T1000 (cell line): ENCODE measurements around the gene PRR14L.
"Not testable (repeated sequence)": the region's sequence is repeated elsewhere in the genome, so short reads cannot be mapped to it uniquely, and the experiment has no call there.

Experiments used
- DNase-seq: peaks from one replicate; lab custom pipeline; 2025; ENCODE audit warnings: mixed read lengths; lab: John Stamatoyannopoulos, UW

The PRR14L gene

GRCh38 chr22:31749636-31750364 lies at the start of gene PRR14L:
TSS of gene PRR14L (minus strand) at chr22:31750132. CDS start at chr22:31738860, 11,272 bp downstream.
- DNase-seq, result peak; percentile 94

DNA sequence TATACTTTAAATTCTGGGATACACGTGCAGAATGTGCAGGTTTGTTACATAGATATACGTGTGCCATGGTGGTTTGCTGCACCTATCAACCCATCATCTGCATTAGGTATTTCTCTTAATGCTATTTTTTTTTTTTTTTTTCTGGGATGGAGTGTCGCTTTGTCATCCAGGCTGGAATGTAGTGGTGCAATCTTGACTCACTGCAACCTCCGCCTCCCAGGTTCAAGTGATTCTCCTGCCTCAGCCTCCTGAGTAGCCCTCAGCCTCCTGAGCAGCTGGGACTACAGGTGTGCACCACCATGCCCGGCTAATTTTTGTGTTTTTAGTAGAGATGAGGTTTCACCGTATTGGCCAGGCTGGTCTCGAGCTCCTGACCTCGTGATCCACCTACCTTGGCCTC lies 49.4 kb upstream of the PRR14L start:
- not testable (repeated sequence) for DNase-seq

- no peak for DNase-seq
Measured at GRCh38 chr22:31790240-31790639, 40.3 kb upstream of the PRR14L start.

DNA sequence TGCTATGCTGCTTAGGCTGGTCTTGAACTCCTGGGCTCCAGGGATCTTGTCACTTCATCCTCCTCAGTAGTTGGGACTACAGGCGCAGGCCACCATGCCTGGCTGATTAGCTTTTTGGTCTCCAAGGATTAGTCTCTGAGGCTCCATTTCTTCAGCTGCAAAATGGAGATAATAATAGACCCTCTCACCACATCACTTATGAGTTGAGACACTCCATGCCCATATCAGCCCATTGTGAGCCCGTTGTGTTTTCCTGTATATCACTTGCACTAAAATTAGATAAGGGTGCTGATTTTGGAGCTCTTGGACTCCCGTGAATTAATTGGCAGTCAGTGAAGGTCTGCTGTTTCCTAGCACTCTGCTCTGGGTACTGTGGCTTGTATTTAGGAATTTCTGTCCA lies 39.9 kb upstream of the PRR14L start:
- DNase-seq, result no peak

- no peak for DNase-seq
Measured at GRCh38 chr22:31776231-31776630, 26.3 kb upstream of the PRR14L start.

DNA sequence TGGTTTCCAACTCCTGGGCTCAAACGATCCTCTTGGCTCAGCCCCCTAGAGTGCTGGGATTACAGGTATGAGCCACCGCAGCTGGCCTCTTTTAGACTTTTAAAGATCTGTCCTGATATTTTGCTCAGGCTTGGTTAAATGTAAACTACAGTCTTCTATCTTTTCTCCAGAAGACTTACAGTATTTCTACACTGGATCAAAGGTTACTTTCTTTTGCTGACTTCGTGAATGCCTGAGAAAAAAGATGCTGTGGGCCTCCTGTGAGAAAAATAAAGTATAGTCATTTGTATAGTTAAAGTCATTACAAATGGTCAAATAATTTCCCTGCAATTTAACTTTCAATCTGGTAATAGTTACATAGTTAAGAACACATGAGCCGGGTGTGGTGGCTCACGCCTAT lies 23.5 kb upstream of the PRR14L start:
- no peak for DNase-seq

DNA sequence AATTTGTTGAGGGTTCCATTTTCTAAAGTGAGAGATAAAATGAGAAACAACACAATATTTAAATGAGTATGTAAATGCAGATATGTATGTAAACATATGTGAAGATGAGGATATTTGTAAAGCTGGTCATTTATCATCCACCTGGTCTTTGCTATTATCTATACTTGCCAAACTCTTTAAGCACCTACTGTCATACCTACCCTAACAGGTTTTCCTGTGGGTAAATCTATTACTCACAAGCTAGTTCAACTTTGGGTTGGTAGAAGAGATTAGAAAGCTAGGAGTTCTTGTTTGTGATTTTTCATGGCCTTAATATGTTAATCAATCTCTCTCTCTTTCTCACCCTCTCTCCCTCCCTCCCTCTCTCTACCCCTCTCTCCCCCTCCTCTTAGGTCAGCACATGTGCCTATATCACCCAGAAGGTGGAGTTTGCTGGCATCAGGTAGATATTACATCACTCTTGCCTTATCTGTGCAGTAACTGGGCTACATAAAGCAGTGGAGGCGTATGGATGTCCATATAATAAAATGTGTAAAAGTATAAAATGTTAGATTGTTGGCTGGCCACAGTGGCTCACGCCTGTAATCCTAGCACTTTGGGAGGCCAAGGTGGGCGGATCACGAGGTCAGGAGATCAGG lies 18.6 kb upstream of the PRR14L start:
- DNase-seq, result no peak

DNA sequence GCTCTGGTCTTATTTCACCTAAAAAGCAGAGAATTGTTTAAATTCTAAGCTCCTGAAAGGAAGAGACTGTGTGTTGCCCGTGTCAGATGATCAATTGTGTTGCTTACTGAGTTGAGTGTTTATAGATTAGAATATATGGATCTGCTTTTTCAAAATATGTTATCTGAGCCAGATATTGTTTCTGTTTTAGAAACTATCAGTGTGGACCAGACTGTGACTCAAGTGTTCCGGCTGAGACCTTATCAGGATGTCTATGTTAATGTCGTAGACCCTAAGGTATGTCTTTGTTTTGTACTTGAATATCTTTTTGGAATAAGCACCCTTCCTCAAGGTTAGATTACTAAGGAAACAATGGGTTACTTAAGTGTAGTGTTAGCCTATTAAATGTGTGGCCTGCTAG lies 14.9 kb upstream of the PRR14L start:
- no peak for DNase-seq

DNA sequence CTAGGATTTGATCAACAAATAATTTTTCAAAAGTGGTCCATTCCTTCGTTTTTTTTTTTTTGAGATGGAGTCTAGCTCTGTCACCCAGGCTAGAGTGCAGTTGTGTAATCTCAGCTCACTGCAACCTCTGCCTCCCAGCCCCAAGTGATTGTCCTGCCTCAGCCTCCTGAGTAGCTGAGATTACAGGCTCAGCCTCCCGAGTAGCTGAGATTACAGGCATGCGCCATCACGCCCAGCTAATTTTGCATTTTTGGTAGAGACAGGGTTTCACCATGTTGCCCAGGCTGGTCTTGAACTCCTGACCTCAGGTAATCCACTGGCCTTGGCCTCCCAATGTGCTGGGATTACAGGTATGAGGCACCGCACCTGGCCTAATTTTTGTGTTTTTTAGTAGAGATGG lies 8.9 kb upstream of the PRR14L start:
- not testable (repeated sequence) for DNase-seq

- no peak for DNase-seq
Measured at GRCh38 chr22:31757265-31757664, 7.3 kb upstream of the PRR14L start.

GRCh38 chr22:31754813-31755212 lies 4.9 kb upstream of the PRR14L start:
- no peak for DNase-seq

- peak; percentile 87 for DNase-seq
Measured at GRCh38 chr22:31753634-31754501, 3.9 kb upstream of the PRR14L start, which contains the start of gene DEPDC5. TSS of gene DEPDC5 (plus strand) at chr22:31754019. CDS start at chr22:31754922, 903 bp downstream.

DNA sequence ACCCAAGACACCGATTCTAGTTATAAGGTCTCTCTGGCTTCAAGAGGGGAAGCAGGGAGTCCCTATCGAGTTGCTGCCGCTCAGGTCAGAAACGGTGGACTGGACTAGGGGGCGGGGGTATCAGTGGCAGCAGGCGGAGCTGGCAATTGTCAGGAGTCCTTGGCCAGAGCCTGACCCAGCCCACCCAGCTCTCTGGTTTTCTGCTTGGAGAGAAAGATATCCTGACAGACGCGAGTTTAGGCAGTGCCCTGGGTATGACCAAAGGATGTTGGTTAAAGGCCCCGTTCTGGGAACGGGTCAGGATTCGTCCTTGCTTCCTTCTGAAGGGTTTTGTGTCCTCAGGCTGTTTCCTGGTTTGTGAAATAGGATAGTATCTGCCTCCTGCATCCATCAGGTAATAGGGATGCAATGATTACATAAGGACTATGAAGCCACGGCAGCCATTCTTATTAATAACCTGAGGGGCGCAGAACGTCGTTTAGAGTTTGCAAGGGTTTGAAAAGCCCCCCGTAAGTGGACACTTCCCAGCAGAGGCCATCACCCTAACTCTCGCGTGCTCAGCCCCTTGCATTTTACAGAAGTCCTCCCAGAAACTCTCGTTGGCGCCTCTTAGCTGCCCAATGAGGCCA lies 3.2 kb upstream of the PRR14L start:
- no peak for DNase-seq

DNA sequence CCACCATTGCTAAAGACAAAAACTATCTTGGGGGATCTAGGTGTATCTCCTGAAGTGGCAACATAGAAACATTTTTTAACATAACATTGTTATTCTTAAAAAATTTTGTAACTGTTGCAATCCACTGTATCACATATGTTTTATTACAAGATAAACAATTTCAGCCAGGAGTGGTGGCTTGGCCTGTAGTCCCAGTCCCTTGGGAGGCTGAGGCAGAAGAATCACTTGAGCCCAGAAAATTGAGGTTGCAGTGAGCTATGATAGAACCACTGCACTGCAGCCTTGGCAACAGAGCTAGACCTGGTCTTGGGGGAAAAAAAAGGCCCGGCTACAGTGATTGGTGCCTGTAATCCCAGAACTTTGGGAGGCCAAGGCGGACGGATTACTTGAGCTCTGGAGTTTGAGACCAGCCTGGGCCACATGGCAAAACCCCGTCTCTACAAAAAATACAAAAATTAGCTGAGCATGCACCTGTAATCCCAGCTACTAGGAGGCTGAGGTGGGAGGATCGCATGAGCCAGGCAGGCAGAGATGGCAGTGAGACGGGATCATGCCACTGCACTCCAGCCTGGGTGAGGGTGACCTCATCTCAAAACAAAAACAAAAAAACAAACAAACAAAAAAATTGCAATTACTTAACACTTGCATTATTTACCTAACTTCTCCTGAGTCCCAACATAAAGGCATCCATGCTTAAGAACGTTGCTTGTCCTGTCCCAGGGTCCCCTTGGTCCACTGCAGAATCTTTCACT lies 2.3 kb upstream of the PRR14L start:
- DNase-seq, result no peak

DNA sequence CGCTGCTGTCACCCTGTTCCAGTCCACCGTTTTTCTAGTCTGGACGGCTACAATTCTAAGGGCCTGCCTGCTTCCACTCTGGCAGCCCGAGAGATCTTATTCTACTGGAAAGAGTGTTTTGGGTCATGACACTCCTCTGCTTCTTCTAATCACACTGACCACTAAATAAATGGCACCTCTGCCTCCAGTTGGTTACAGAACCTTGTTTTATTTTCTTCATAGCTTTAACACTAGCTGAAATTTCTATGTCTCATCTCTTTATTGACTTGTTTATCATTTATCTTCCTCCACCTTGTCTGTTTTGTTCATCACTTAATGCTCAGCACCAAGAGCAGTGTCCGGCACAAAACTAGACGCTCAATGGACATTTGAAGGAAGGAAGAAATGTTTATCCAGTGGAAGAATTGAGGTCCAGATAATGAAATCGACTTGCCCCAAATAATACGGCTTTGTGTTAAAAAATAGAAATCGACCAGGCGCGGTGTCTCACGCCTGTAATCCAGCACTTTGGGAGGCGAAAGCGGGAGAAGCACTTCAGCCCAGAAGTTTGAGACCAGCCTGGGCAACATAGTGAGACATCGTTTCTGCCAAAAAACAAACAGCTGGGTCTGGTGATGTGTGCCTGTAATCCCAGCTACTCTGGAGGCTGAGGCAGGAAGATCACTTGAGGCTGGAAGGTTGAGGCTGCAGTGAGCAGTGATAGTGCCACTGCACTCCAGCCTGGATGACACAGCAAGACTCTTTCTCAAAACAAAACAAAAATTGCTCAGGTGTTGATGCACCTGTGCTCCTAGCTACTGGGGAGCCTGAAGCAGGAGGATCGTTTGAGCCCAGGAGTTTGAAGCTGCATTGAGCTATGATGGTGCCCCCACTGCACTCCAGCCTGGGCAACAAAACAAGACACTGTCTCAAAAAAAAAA lies 693 bp upstream of the PRR14L start:
- no peak for DNase-seq

- no peak for DNase-seq
Measured at GRCh38 chr22:31748490-31748889, 1.4 kb downstream of the PRR14L start.

DNA sequence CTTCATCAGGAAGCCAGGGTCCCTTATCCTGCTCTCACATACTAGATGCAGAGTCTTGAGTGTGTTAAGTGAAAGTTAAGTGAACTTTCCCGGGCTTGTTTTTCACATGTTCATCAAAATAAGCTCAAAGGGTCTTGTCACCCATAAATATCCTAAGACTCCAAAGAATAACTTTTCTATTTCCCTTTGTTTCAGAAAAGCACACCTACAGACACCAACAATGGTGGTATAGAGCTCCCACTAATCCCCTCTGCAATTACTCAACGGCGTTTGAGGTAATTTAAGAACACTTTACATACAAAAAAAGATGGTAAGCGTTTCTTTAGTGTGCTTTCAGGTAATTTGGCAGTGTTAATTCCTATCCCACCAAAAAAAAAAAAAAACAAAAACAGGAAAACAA lies 2.5 kb downstream of the PRR14L start:
- DNase-seq, result no peak

DNA sequence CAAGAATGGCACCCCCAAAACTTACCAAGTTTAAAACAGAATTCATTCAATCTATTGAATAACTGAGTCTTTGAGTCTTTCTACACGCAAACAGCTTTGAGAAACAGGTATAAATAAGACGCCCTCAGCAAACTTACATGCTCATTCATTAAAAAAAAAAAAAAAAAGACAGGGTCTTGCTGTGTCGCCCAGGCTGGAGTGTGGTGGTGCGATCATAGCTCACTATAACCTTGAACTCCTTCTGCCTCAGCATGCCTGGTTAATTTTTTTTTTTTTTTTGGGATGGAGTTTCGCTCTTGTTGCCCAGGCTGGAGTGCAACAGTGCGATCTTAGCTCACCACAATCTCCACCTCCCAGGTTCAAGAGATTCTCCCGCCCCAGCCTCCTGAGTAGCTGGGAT lies 6.1 kb downstream of the PRR14L start:
- DNase-seq, result no peak

DNA sequence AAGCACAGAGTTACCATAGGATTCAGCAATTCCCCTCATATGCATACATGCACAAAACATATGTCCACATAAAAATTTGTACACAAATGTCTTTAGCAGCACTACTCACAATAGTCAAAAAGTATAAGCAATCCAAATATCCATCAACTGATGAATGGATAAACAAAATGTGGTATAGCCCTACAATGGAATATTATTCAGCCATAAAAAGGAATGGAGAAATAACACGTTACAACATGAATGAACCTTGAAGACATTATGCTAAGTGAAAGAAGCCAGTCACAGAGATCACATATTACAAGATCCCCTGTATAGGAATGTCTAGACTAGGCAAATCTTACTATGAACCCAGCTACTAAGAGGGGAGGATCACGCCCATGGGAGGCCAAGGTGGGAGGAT lies 7.2 kb downstream of the PRR14L start:
- DNase-seq, result no peak

DNA sequence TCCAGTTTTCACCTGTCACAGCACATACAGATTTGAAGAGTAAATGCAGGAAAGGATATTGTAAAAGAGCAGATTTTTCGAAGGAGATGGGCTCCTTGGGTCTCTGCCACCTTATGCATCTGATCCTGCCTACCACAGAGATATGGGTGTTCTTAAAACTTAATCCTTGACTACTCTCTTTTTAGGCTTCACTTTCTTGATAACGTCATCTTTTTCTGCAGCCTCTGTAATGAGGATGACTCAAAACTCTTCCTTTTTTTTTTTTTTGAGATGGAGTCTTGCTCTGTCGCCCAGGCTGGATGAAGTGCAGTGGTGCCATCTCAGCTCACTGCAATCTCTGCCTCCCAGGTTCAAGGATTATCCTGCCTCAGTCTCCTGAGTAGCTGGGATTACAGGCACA lies 7.8 kb downstream of the PRR14L start:
- no peak for DNase-seq
